ENCODE results near the gene FAM131B. TPM values are rescaled to one million over a fixed set of nuclear protein-coding genes. Genes with fewer than 3 reads are reported as not detected.

The FAM131B gene
- total and polyA plus RNA-seq, 4 donors: 0.18 to 1.1 (median 0.54) TPM

- WGBS, 2 donors: 95 to 96% methylated on average over 20 of the region's 20 CpGs
- H3K27ac ChIP-seq (ENCODE audit: low read depth in 1 of 2, low read length in 1 of 2): no peak overlapping the region
- peaks cover 0 to 63% (median 22%) of the 10 kb centered on the region in 5 donors for H3K4me1 ChIP-seq (ENCODE audit: control insufficient read depth in 5 of 5, insufficient read depth in 5 of 5, low read length in 5 of 5)
- H3K9ac ChIP-seq (ENCODE audit: insufficient read depth in 1 of 2, low read length in 2 of 2): no peak overlapping the region
- peaks cover 0 to 5% (median 0%) of the 10 kb centered on the region in 4 donors for H3K36me3 ChIP-seq (ENCODE audit: control insufficient read depth in 4 of 4, insufficient read depth in 4 of 4, low read length in 4 of 4)
- H3K9me3 ChIP-seq (ENCODE audit: control insufficient read depth in 4 of 4, insufficient read depth in 3 of 4, low read length in 3 of 4): no peaks in the 10 kb centered on the region
- no peak overlapping the region for H3K4me3 ChIP-seq
- ATAC-seq (ENCODE audit: insufficient read depth, low FRiP score) (no peak), DNase-seq (no peak)
- no peak for TF ChIP-seq CTCF (IDR thresholded peaks at IDR 0.05; ENCODE audit: control extremely low read depth, extremely low read depth)
- no peaks in the 10 kb centered on the region for H3K27me3 ChIP-seq (ENCODE audit: control insufficient read depth in 3 of 3, insufficient read depth in 3 of 3, low read length in 2 of 3)
These were observed 37.1 kb upstream of the FAM131B start for GRCh38 chr7:143399642-143400041.

- 88 to 96% methylated on average over 8 of the region's 8 CpGs for WGBS, 2 donors
These were observed 36.6 kb upstream of the FAM131B start for GRCh38 chr7:143399151-143399550.

GRCh38 chr7:143398616-143399015 is 36.1 kb upstream of the FAM131B start:
- TF ChIP-seq CTCF (IDR thresholded peaks at IDR 0.05; ENCODE audit: control extremely low read depth, extremely low read depth): no peak
- Histone ChIP-seq H3K9ac (ENCODE audit: insufficient read depth in 1 of 2, low read length in 2 of 2) (no peak overlapping the region), H3K4me1 (ENCODE audit: control insufficient read depth in 5 of 5, insufficient read depth in 5 of 5, low read length in 5 of 5) (peaks cover 0 to 59% (median 23%) of the 10 kb centered on the region in 5 donors), H3K27me3 (ENCODE audit: control insufficient read depth in 3 of 3, insufficient read depth in 3 of 3, low read length in 2 of 3) (no peaks in the 10 kb centered on the region), H3K9me3 (ENCODE audit: control insufficient read depth in 4 of 4, insufficient read depth in 3 of 4, low read length in 3 of 4) (no peaks in the 10 kb centered on the region), H3K36me3 (ENCODE audit: control insufficient read depth in 4 of 4, insufficient read depth in 4 of 4, low read length in 4 of 4) (peaks cover 0 to 5% (median 0%) of the 10 kb centered on the region in 4 donors), H3K27ac (ENCODE audit: low read depth in 1 of 2, low read length in 1 of 2) (no peak overlapping the region), H3K4me3 (no peak overlapping the region)
- 92 to 96% methylated on average over 12 to 14 of the region's 14 CpGs for WGBS, 2 donors
- no peak for DNase-seq
- no peak for ATAC-seq (ENCODE audit: insufficient read depth, low FRiP score)

More at GRCh38 chr7:143399151-143399550, 36.6 kb upstream of the FAM131B start:
- Histone ChIP-seq H3K4me3 (no peak overlapping the region), H3K36me3 (ENCODE audit: control insufficient read depth in 4 of 4, insufficient read depth in 4 of 4, low read length in 4 of 4) (peaks cover 0 to 5% (median 0%) of the 10 kb centered on the region in 4 donors), H3K4me1 (ENCODE audit: control insufficient read depth in 5 of 5, insufficient read depth in 5 of 5, low read length in 5 of 5) (peaks cover 0 to 60% (median 20%) of the 10 kb centered on the region in 5 donors), H3K27me3 (ENCODE audit: control insufficient read depth in 3 of 3, insufficient read depth in 3 of 3, low read length in 2 of 3) (no peaks in the 10 kb centered on the region), H3K9ac (ENCODE audit: insufficient read depth in 1 of 2, low read length in 2 of 2) (no peak overlapping the region), H3K27ac (ENCODE audit: low read depth in 1 of 2, low read length in 1 of 2) (no peak overlapping the region), H3K9me3 (ENCODE audit: control insufficient read depth in 4 of 4, insufficient read depth in 3 of 4, low read length in 3 of 4) (no peaks in the 10 kb centered on the region)
- no peak for TF ChIP-seq CTCF (IDR thresholded peaks at IDR 0.05; ENCODE audit: control extremely low read depth, extremely low read depth)
- no peak for ATAC-seq (ENCODE audit: insufficient read depth, low FRiP score)
- no peak for DNase-seq

Data from lung (tissue), 12 donors.